ENCODE measurements around the gene RIMKLA. TPM values are rescaled to one million over a fixed set of nuclear protein-coding genes. Genes with fewer than 3 reads are reported as not detected.

Gene RIMKLA
- total and polyA plus RNA-seq, 2 donors (not counting 3 experiments of a cell fraction or from before 2014, with no cell fraction given), result 0.01 TPM; not detected in 1

GRCh38 chr1:42431514-42431913, 50.9 kb downstream of the RIMKLA start:
- intact Hi-C loops (cut with micrococcal nuclease) (no loop called here), dilution Hi-C loops (cut with MboI; ENCODE audit: extremely low pct_ligation_motif_present, low sequenced_read_pairs) (no loop called here)
- Histone ChIP-seq H3K4me3 (replicated peaks in 1 of 3; ENCODE audit: insufficient read depth in 1 of 3, low read depth in 1 of 3, low read length in 3 of 3) (no peak overlapping the region), H3K79me2 (ENCODE audit: control insufficient read depth, insufficient read depth, low read length) (no peaks in the 10 kb centered on the region), H3K4me2 (ENCODE audit: insufficient read depth, low read length) (no peak overlapping the region), H3K27me3 (ENCODE audit: control insufficient read depth in 2 of 2, insufficient read depth in 2 of 2, low read length in 2 of 2) (no peaks in the 10 kb centered on the region), H3K4me1 (ENCODE audit: control insufficient read depth, extremely low read depth, insufficient read depth, low read length) (peaks cover 12% of the 10 kb centered on the region), H3K36me3 (ENCODE audit: control insufficient read depth in 2 of 2, extremely low read depth in 1 of 2, insufficient read depth in 2 of 2, low read length in 2 of 2) (no peaks in the 10 kb centered on the region), H3K9me3 (replicated peaks; ENCODE audit: control insufficient read depth, insufficient read depth, low read length) (no peaks in the 10 kb centered on the region), H3K9ac (replicated peaks; ENCODE audit: extremely low read depth, insufficient read depth, low read length) (no peak overlapping the region), H4K20me1 (replicated peaks; ENCODE audit: control insufficient read depth, extremely low read depth, insufficient read depth, low read length) (no peaks in the 10 kb centered on the region), H2AFZ (ENCODE audit: low read depth, low read length) (no peak overlapping the region), H3K27ac (ENCODE audit: insufficient read depth, low read depth, low read length) (no peak overlapping the region), H3K9me1 (replicated peaks; ENCODE audit: control insufficient read depth, extremely low read depth, insufficient read depth, low read length) (no peaks in the 10 kb centered on the region)
- POLR2A ChIA-PET, result no interaction called here
- CTCF ChIA-PET, result no interaction called here
- DNase-seq (ENCODE audit: low read depth, low spot score), result no peak
- no TSS peak for BruUV-seq (replicated peaks)
- FAIRE-seq, result no peak
- TF ChIP-seq POLR2AphosphoS5 (IDR thresholded peaks at IDR 0.05; ENCODE audit: insufficient read depth, low read depth, low read length), result no peak

DNA sequence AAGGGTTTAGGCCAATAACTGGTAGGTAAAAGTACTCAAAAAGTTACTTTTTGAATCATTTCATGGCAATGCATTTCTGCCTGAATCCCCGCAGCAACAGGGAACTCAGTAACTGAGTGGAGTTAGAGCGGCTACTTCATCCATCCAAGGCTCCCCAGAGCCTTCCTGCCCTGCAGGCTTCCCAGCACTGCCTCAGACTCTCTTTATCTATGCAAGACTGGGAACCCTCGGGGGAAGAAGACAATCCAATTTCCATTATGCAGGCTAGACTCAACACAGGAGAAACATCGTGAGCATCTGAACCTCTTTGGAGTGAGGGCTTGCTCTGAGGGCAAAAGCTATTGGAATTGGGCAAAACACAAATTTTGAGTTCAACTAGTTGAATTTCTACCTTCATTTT, 52.1 kb downstream of the RIMKLA start:
- dilution Hi-C loops (cut with MboI; ENCODE audit: extremely low pct_ligation_motif_present, low sequenced_read_pairs) (no loop called here), intact Hi-C loops (cut with micrococcal nuclease) (no loop called here)
- FAIRE-seq (no peak), DNase-seq (ENCODE audit: low read depth, low spot score) (no peak)
- Histone ChIP-seq H3K9me1 (replicated peaks; ENCODE audit: control insufficient read depth, extremely low read depth, insufficient read depth, low read length) (no peaks in the 10 kb centered on the region), H2AFZ (ENCODE audit: low read depth, low read length) (no peak overlapping the region), H3K4me1 (ENCODE audit: control insufficient read depth, extremely low read depth, insufficient read depth, low read length) (peaks cover 7% of the 10 kb centered on the region), H4K20me1 (replicated peaks; ENCODE audit: control insufficient read depth, extremely low read depth, insufficient read depth, low read length) (no peaks in the 10 kb centered on the region), H3K4me3 (replicated peaks in 1 of 3; ENCODE audit: insufficient read depth in 1 of 3, low read depth in 1 of 3, low read length in 3 of 3) (no peak overlapping the region), H3K27ac (ENCODE audit: insufficient read depth, low read depth, low read length) (no peak overlapping the region), H3K36me3 (ENCODE audit: control insufficient read depth in 2 of 2, extremely low read depth in 1 of 2, insufficient read depth in 2 of 2, low read length in 2 of 2) (no peaks in the 10 kb centered on the region), H3K9ac (replicated peaks; ENCODE audit: extremely low read depth, insufficient read depth, low read length) (no peak overlapping the region), H3K4me2 (ENCODE audit: insufficient read depth, low read length) (no peak overlapping the region), H3K9me3 (replicated peaks; ENCODE audit: control insufficient read depth, insufficient read depth, low read length) (no peaks in the 10 kb centered on the region), H3K27me3 (ENCODE audit: control insufficient read depth in 2 of 2, insufficient read depth in 2 of 2, low read length in 2 of 2) (no peaks in the 10 kb centered on the region), H3K79me2 (ENCODE audit: control insufficient read depth, insufficient read depth, low read length) (no peaks in the 10 kb centered on the region)
- POLR2A ChIA-PET, result no interaction called here
- CTCF ChIA-PET, result no interaction called here
- no TSS peak for BruUV-seq (replicated peaks)
- no peak for TF ChIP-seq GATA2 (IDR thresholded peaks at IDR 0.05; ENCODE audit: insufficient read depth, insufficient read length, low read depth, low read length)
- no peak for TF ChIP-seq MYC (IDR thresholded peaks at IDR 0.05; ENCODE audit: low read depth, low read length)
- no peak for TF ChIP-seq CTCF (IDR thresholded peaks at IDR 0.05; ENCODE audit: extremely low read depth in 1 of 2, insufficient read depth in 1 of 2, low read depth in 1 of 2, low read length in 2 of 2)
- TF ChIP-seq POLR2A (IDR thresholded peaks at IDR 0.05; ENCODE audit: low read depth, low read length), result no peak
- TF ChIP-seq, protein P1, sequence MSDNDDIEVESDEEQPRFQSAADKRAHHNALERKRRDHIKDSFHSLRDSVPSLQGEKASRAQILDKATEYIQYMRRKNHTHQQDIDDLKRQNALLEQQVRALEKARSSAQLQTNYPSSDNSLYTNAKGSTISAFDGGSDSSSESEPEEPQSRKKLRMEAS (IDR thresholded peaks at IDR 0.05; ENCODE audit: insufficient read depth, insufficient read length), result no peak
- TF ChIP-seq JUN (IDR thresholded peaks at IDR 0.05; ENCODE audit: borderline replicate concordance, insufficient read depth, insufficient read length, low read depth), result no peak
- TF ChIP-seq EZH2 (IDR thresholded peaks at IDR 0.05; ENCODE audit: borderline replicate concordance, low read depth, low read length, severe bottlenecking), result no peak
- TF ChIP-seq FOS (IDR thresholded peaks at IDR 0.05; ENCODE audit: borderline replicate concordance, insufficient read depth, low read length), result no peak
- no peak for TF ChIP-seq POLR2AphosphoS5 (IDR thresholded peaks at IDR 0.05; ENCODE audit: insufficient read depth, low read depth, low read length)
